Measurements from ENCODE around the gene SLC7A10. TPM values are rescaled to one million over a fixed set of nuclear protein-coding genes. Genes with fewer than 3 reads are reported as not detected.

SLC7A10 gene
- polyA plus RNA-seq (ENCODE audit: low read depth in 6 of 6) = not detected

- H3K27ac Mint-ChIP-seq = peak within 1 kb of the TSS in 5 of 6 donors; percentile 12 to 91 (median 52)
- DNase-seq = no peak
- peaks cover 7 to 17% of the 10 kb centered on the region in 2 donors for H3K36me3 Mint-ChIP-seq
- H3K4me1 Mint-ChIP-seq = peaks cover 9 to 16% (median 15%) of the 10 kb centered on the region in 3 donors
- H3K27me3 Mint-ChIP-seq = peaks cover 51 to 83% (median 76%) of the 10 kb centered on the region in 3 donors
- H3K4me3 Mint-ChIP-seq = peak within 1 kb of the TSS; percentile 53 to 87 (median 73)
- ATAC-seq (ENCODE audit: low read depth in 2 of 2) = no peak
- peaks cover 13 to 32% (median 26%) of the 10 kb centered on the region in 7 donors for H3K9me3 Mint-ChIP-seq
Measured at GRCh38 chr19:33225458-33225926, at the start of gene SLC7A10. Gene SLC7A10, minus strand, starts transcription at chr19:33225850. Its CDS starts 147 bp downstream, at chr19:33225703.

GRCh38 chr19:33274663-33275558 is 49.3 kb upstream of the SLC7A10 start:
- Mint-ChIP-seq H3K4me1 (no peaks in the 10 kb centered on the region), H3K36me3 (no peaks in the 10 kb centered on the region), H3K27me3 (peaks cover 0 to 4% (median 0%) of the 10 kb centered on the region in 3 donors), H3K27ac (peak overlapping the region in 1 of 6 donors; percentile 65), H3K9me3 (no peaks in the 10 kb centered on the region), H3K4me3 (no peak overlapping the region)
- no peak for ATAC-seq (ENCODE audit: low read depth in 2 of 2)
- DNase-seq = no peak

- no peaks in the 10 kb centered on the region for H3K36me3 Mint-ChIP-seq
- ATAC-seq (ENCODE audit: low read depth in 2 of 2) = no peak
- peaks cover 0 to 4% (median 0%) of the 10 kb centered on the region in 3 donors for H3K27me3 Mint-ChIP-seq
- H3K27ac Mint-ChIP-seq = no peak overlapping the region
- no peak overlapping the region for H3K4me3 Mint-ChIP-seq
- no peak for DNase-seq
- no peaks in the 10 kb centered on the region for H3K4me1 Mint-ChIP-seq
- no peaks in the 10 kb centered on the region for H3K9me3 Mint-ChIP-seq
Measured at GRCh38 chr19:33273881-33274662, 48.4 kb upstream of the SLC7A10 start.

GRCh38 chr19:33273065-33273736 is 47.6 kb upstream of the SLC7A10 start:
- Mint-ChIP-seq H3K4me3 (no peak overlapping the region), H3K4me1 (no peaks in the 10 kb centered on the region), H3K9me3 (no peaks in the 10 kb centered on the region), H3K27me3 (peaks cover 0 to 4% (median 0%) of the 10 kb centered on the region in 3 donors), H3K27ac (no peak overlapping the region), H3K36me3 (no peaks in the 10 kb centered on the region)
- ATAC-seq (ENCODE audit: low read depth in 2 of 2) (no peak), DNase-seq (no peak)

GRCh38 chr19:33271246-33272021 is 45.8 kb upstream of the SLC7A10 start:
- no peak overlapping the region for H3K27ac Mint-ChIP-seq
- no peak for ATAC-seq (ENCODE audit: low read depth in 2 of 2)
- no peaks in the 10 kb centered on the region for H3K9me3 Mint-ChIP-seq
- no peak for DNase-seq
- H3K36me3 Mint-ChIP-seq = no peaks in the 10 kb centered on the region
- H3K27me3 Mint-ChIP-seq = peaks cover 0 to 4% (median 0%) of the 10 kb centered on the region in 3 donors
- H3K4me1 Mint-ChIP-seq = peaks cover 0 to 3% (median 0%) of the 10 kb centered on the region in 3 donors
- H3K4me3 Mint-ChIP-seq = no peak overlapping the region

GRCh38 chr19:33270769-33271168 is 45.1 kb upstream of the SLC7A10 start:
- Mint-ChIP-seq H3K27ac (no peak overlapping the region), H3K27me3 (peaks cover 0 to 4% (median 0%) of the 10 kb centered on the region in 3 donors), H3K9me3 (no peaks in the 10 kb centered on the region), H3K36me3 (no peaks in the 10 kb centered on the region), H3K4me3 (no peak overlapping the region), H3K4me1 (peaks cover 0 to 3% (median 0%) of the 10 kb centered on the region in 3 donors)
- DNase-seq (no peak), ATAC-seq (ENCODE audit: low read depth in 2 of 2) (no peak)

GRCh38 chr19:33269016-33269415 is 43.4 kb upstream of the SLC7A10 start:
- Mint-ChIP-seq H3K9me3 (no peaks in the 10 kb centered on the region), H3K27ac (no peak overlapping the region), H3K4me1 (peaks cover 0 to 3% (median 0%) of the 10 kb centered on the region in 3 donors), H3K27me3 (peaks cover 5 to 14% (median 12%) of the 10 kb centered on the region in 3 donors), H3K36me3 (no peaks in the 10 kb centered on the region), H3K4me3 (no peak overlapping the region)
- DNase-seq = no peak
- no peak for ATAC-seq (ENCODE audit: low read depth in 2 of 2)

- no peak for ATAC-seq (ENCODE audit: low read depth in 2 of 2)
- DNase-seq = no peak
- H3K27ac Mint-ChIP-seq = no peak overlapping the region
- H3K4me3 Mint-ChIP-seq = no peak overlapping the region
- peaks cover 0 to 3% (median 0%) of the 10 kb centered on the region in 3 donors for H3K4me1 Mint-ChIP-seq
- peaks cover 5 to 18% (median 14%) of the 10 kb centered on the region in 3 donors for H3K27me3 Mint-ChIP-seq
- H3K36me3 Mint-ChIP-seq = no peaks in the 10 kb centered on the region
- H3K9me3 Mint-ChIP-seq = no peaks in the 10 kb centered on the region
Measured at GRCh38 chr19:33268162-33268991, 42.7 kb upstream of the SLC7A10 start.

GRCh38 chr19:33267706-33268105 is 42.1 kb upstream of the SLC7A10 start:
- no peak for ATAC-seq (ENCODE audit: low read depth in 2 of 2)
- no peak overlapping the region for H3K4me3 Mint-ChIP-seq
- H3K27ac Mint-ChIP-seq = no peak overlapping the region
- H3K27me3 Mint-ChIP-seq = peaks cover 5 to 24% (median 10%) of the 10 kb centered on the region in 3 donors
- H3K36me3 Mint-ChIP-seq = no peaks in the 10 kb centered on the region
- no peaks in the 10 kb centered on the region for H3K9me3 Mint-ChIP-seq
- peaks cover 0 to 3% (median 0%) of the 10 kb centered on the region in 3 donors for H3K4me1 Mint-ChIP-seq
- no peak for DNase-seq

- Mint-ChIP-seq H3K4me1 (peaks cover 2 to 6% (median 6%) of the 10 kb centered on the region in 3 donors), H3K27ac (no peak overlapping the region), H3K36me3 (no peaks in the 10 kb centered on the region), H3K9me3 (no peaks in the 10 kb centered on the region), H3K27me3 (peaks cover 5 to 31% (median 15%) of the 10 kb centered on the region in 3 donors), H3K4me3 (no peak overlapping the region)
- DNase-seq (no peak), ATAC-seq (ENCODE audit: low read depth in 2 of 2) (no peak)
Measured at GRCh38 chr19:33266974-33267484, 41.4 kb upstream of the SLC7A10 start.

GRCh38 chr19:33264881-33265445 is 39.3 kb upstream of the SLC7A10 start:
- H3K4me3 Mint-ChIP-seq = no peak overlapping the region
- DNase-seq (no peak), ATAC-seq (ENCODE audit: low read depth in 2 of 2) (no peak)
- no peaks in the 10 kb centered on the region for H3K9me3 Mint-ChIP-seq
- peaks cover 5 to 38% (median 22%) of the 10 kb centered on the region in 3 donors for H3K27me3 Mint-ChIP-seq
- H3K36me3 Mint-ChIP-seq = no peaks in the 10 kb centered on the region
- H3K27ac Mint-ChIP-seq = peak overlapping the region in 1 of 6 donors; percentile 78
- peaks cover 10 to 21% (median 20%) of the 10 kb centered on the region in 3 donors for H3K4me1 Mint-ChIP-seq
